Smooth muscle cell (in vitro differentiated cells): ENCODE results near the gene CST9L. TPM values are rescaled to one million over a fixed set of nuclear protein-coding genes. Genes with fewer than 3 reads are reported as not detected.

Experiments
- DNase-seq: peaks from one replicate; lab custom pipeline; 2025; ENCODE audit not compliant: unreplicated experiment; lab: John Stamatoyannopoulos, UW
- H2AFZ ChIP-seq: fragments of 200-600 bp; sonication (generic); 2 replicates; pipeline ENCODE4 v1.6.0; 2016; ENCODE audit warnings: antibody characterized with exemption, low read depth, mild to moderate bottlenecking
- H3F3A ChIP-seq: fragments of 200-600 bp; sonication (generic); 2 replicates; pipeline ENCODE4 v1.6.0; 2017; ENCODE audit warnings: antibody characterized with exemption, low read depth
- H3K27ac ChIP-seq: fragments of 200-600 bp; sonication (generic); 2 replicates; pipeline ENCODE4 v1.5.1; 2016; ENCODE audit warnings: low read depth, mild to moderate bottlenecking
- H3K27me3 ChIP-seq: fragments of 200-600 bp; sonication (generic); 2 replicates; pipeline ENCODE4 v1.6.1; 2016; ENCODE audit warnings: low read depth, mild to moderate bottlenecking
- H3K36me3 ChIP-seq: fragments of 200-600 bp; sonication (generic); 2 replicates; pipeline ENCODE4 v1.5.1; 2016; ENCODE audit warnings: low read depth
- H3K4me1 ChIP-seq: fragments of 200-600 bp; sonication (generic); 2 replicates; pipeline ENCODE4 v1.5.1; 2016; ENCODE audit warnings: low read depth
- H3K4me2 ChIP-seq: fragments of 200-600 bp; sonication (generic); 2 replicates; pipeline ENCODE4 v1.6.0; 2016; ENCODE audit warnings: mild to moderate bottlenecking
- H3K4me3 ChIP-seq: fragments of 200-600 bp; sonication (generic); 2 replicates; pipeline ENCODE4 v1.5.1; 2016; ENCODE audit warnings: mild to moderate bottlenecking
- H3K79me2 ChIP-seq: fragments of 200-600 bp; sonication (generic); 2 replicates; pipeline ENCODE4 v1.6.0; 2016; ENCODE audit warnings: low read depth, mild to moderate bottlenecking
- H3K9ac ChIP-seq: fragments of 200-600 bp; sonication (generic); 2 replicates; pipeline ENCODE4 v1.6.0; 2016; ENCODE audit warnings: low read depth
- H3K9me3 ChIP-seq: fragments of 200-600 bp; sonication (generic); replicated peaks from 2 replicates; pipeline ENCODE4 v1.5.1; 2016; ENCODE audit warnings: low read depth
- H4K20me1 ChIP-seq: fragments of 200-600 bp; sonication (generic); 2 replicates; pipeline ENCODE4 v1.6.0; 2016; ENCODE audit warnings: low read depth
- WGBS: methylation state at CpG from one replicate; pipeline ENCODE4 v1.1.7; 2016; ENCODE audit warnings: low lambda C conversion rate; 5-methylcytosine and 5-hydroxymethylcytosine counted together
- polyA plus RNA-seq: library from polyadenylated mRNA; unstranded; fragments of >200 nt; fragmentation: Nextera tagmentation; extraction: Ambion mirVana; gene quantifications from 2 replicates; pipeline ENCODE4 v1.2.1, GENCODE V29; 2016
- total RNA-seq: library from RNA; depleted of rRNA; stranded (reverse); fragments of >200 nt; gene quantifications from 2 replicates; pipeline ENCODE4 v1.2.3, GENCODE V29; 2014
- TF ChIP-seq, protein P1 (sequence below): fragments of 200-600 bp; sonication (generic); IDR thresholded peaks from 2 replicates; pipeline ENCODE4 v1.5.1; 2017; ENCODE audit warnings: borderline replicate concordance, mild to moderate bottlenecking, antibody characterized with exemption; ENCODE audit not compliant: insufficient read depth, poor library complexity, severe bottlenecking

The CST9L gene
- total and polyA plus RNA-seq, 2 experiments from 2014 or later, result not detected

DNA sequence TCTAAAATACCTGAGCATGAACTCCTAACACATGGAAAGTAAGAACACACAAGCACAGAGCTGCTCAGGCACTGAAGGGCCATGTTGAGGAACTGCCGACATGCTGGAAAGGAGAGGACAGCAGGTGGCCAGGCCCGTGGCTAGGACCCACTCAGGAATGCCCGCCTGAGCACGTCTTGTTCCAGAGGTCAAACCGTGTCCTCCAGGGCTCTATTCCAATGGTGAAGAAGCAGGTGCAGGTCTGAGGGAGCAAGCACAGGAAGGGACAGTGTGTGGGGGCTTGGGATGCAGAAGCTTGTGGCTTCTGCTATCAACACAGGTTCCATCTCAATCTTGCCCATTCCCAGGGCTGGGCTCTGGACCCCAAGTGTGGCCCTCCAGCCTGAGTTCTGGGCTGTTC is 20.7 kb downstream of the CST9L start:
- TF ChIP-seq, protein P1, sequence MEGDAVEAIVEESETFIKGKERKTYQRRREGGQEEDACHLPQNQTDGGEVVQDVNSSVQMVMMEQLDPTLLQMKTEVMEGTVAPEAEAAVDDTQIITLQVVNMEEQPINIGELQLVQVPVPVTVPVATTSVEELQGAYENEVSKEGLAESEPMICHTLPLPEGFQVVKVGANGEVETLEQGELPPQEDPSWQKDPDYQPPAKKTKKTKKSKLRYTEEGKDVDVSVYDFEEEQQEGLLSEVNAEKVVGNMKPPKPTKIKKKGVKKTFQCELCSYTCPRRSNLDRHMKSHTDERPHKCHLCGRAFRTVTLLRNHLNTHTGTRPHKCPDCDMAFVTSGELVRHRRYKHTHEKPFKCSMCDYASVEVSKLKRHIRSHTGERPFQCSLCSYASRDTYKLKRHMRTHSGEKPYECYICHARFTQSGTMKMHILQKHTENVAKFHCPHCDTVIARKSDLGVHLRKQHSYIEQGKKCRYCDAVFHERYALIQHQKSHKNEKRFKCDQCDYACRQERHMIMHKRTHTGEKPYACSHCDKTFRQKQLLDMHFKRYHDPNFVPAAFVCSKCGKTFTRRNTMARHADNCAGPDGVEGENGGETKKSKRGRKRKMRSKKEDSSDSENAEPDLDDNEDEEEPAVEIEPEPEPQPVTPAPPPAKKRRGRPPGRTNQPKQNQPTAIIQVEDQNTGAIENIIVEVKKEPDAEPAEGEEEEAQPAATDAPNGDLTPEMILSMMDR, result no peak
- Histone ChIP-seq H2AFZ (no peak overlapping the region), H3K79me2 (no peaks in the 10 kb centered on the region), H3K36me3 (no peaks in the 10 kb centered on the region), H3K27me3 (no peaks in the 10 kb centered on the region), H3K4me3 (no peak overlapping the region), H3K27ac (no peak overlapping the region), H3K9me3 (no peaks in the 10 kb centered on the region), H3K4me1 (no peaks in the 10 kb centered on the region), H3K4me2 (no peak overlapping the region), H3K9ac (no peak overlapping the region), H4K20me1 (no peaks in the 10 kb centered on the region), H3F3A (no peaks in the 10 kb centered on the region)
- no peak for DNase-seq
- 83% methylated on average over 5 of the region's 5 CpGs for WGBS

DNA sequence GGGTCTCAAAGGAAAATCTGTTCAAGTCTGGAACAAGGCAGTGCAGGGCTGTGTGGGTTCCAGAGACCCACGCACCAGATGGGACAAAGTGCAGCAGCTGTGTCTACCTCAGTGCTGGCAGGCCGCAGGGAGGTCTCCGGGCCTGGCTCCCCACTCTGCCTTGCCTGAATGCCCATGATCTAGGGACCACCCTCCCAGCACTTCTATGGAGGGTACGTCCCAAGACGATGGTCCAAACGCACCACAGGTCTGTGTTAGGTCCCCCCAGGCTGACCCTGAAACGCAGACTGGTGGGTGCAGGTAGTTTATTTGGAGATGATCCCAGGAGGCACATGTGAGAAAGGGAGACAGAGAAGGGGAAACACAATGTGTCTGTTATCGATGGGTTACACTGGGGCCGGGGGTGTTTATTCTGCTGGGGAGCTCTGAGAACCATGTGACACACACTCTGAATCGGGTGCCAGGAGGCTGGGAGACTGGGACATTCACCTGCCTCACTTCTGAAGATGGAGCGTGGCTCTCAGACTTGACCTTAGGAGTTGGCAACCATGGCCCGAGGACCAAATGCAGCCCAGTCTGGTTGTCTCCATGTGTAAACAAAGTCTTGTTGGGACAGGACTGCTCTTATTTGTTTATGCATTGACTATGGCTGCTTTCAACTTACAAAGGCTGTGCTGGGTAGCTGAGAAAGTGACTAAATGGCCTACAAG is 21.7 kb downstream of the CST9L start:
- Histone ChIP-seq H4K20me1 (no peaks in the 10 kb centered on the region), H3F3A (no peaks in the 10 kb centered on the region), H3K27me3 (no peaks in the 10 kb centered on the region), H3K79me2 (no peaks in the 10 kb centered on the region), H3K4me3 (no peak overlapping the region), H3K36me3 (no peaks in the 10 kb centered on the region), H3K4me1 (no peaks in the 10 kb centered on the region), H3K9me3 (no peaks in the 10 kb centered on the region), H3K9ac (no peak overlapping the region), H2AFZ (no peak overlapping the region), H3K27ac (no peak overlapping the region), H3K4me2 (no peak overlapping the region)
- TF ChIP-seq, protein P1, result no peak
- 94% methylated on average over 12 of the region's 12 CpGs for WGBS
- DNase-seq, result no peak

DNA sequence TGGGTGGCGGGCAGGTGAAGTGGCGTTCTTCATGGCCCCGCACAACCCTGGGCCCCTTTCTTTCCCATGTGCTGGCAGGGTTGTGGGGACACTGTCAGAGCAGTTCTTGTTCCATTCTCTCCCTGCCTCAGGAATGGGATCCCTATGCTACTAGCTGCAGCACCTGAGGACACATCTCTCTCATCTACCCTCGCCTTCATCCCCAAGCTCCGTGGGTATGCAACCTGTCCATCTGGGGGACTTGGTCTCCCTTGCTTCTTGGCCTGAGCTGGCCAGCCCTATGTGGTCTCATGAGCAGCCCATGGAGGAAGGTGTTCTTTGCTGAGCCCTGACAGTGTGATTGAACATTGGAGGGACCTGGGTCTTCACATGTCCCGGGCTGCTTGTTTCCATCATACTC is 24.2 kb downstream of the CST9L start:
- H4K20me1 ChIP-seq, result no peaks in the 10 kb centered on the region
- DNase-seq, result no peak
- 90% methylated on average over 6 of the region's 6 CpGs for WGBS

More for the DNA sequence above, 24.2 kb downstream of the CST9L start:
- Histone ChIP-seq H3K4me2 (no peak overlapping the region), H3K36me3 (no peaks in the 10 kb centered on the region), H3K4me3 (no peak overlapping the region), H3K27ac (no peak overlapping the region), H3K9ac (no peak overlapping the region), H3K9me3 (no peaks in the 10 kb centered on the region), H2AFZ (no peak overlapping the region), H3K27me3 (no peaks in the 10 kb centered on the region), H3K79me2 (no peaks in the 10 kb centered on the region), H3K4me1 (peaks cover 6% of the 10 kb centered on the region), H3F3A (no peaks in the 10 kb centered on the region)
- TF ChIP-seq, protein P1, result no peak
